B cell (primary cell): Measurements from ENCODE around the gene PLD1.

Source experiments
- EZH2 ChIP-seq: IDR thresholded peaks from 2 replicates; pipeline ENCODE4 v1.6.1; 2012; ENCODE audit warnings: borderline replicate concordance, low read depth, mild to moderate bottlenecking, moderate library complexity, low read length; ENCODE audit not compliant: insufficient read depth, poor library complexity, severe bottlenecking
- TF ChIP-seq, protein P1 (sequence below): fragments of 200-600 bp; IDR thresholded peaks from one replicate; pipeline ENCODE4 v1.8.0; 2022; ENCODE audit warnings: antibody characterized with exemption, mild to moderate bottlenecking

DNA sequence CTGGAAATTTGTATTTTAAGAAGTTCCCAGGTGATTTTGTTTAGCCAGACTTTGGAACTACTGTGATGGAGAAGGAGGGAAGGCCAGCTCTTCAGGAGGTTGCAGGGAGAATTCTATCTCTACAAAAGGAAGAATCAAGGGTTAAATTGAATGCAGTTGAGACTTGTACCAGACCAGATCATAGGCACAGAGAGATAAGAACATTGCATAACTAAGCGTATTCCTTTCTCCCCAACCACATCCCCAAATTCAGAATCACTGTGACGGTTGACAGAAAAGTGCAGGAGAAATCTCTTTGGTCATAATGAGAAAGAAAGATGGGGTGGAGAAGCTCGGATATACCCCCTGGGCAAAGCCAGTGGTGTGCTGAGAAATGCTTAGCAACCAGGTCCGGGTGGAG is 7.2 kb downstream of the PLD1 start:
- TF ChIP-seq, protein P1, sequence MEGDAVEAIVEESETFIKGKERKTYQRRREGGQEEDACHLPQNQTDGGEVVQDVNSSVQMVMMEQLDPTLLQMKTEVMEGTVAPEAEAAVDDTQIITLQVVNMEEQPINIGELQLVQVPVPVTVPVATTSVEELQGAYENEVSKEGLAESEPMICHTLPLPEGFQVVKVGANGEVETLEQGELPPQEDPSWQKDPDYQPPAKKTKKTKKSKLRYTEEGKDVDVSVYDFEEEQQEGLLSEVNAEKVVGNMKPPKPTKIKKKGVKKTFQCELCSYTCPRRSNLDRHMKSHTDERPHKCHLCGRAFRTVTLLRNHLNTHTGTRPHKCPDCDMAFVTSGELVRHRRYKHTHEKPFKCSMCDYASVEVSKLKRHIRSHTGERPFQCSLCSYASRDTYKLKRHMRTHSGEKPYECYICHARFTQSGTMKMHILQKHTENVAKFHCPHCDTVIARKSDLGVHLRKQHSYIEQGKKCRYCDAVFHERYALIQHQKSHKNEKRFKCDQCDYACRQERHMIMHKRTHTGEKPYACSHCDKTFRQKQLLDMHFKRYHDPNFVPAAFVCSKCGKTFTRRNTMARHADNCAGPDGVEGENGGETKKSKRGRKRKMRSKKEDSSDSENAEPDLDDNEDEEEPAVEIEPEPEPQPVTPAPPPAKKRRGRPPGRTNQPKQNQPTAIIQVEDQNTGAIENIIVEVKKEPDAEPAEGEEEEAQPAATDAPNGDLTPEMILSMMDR = no peak
- TF ChIP-seq EZH2 = no peak
